Gastrocnemius medialis (tissue), 4 donors: ENCODE results near the gene GCK.

Experiments used
- POLR2A ChIP-seq, 2 donors: fragments of 450-650 bp; IDR thresholded peaks; one replicate each; pipeline ENCODE4 v1.6.1; 2017; ENCODE audit warnings: antibody characterized with exemption in 2 of 2, mild to moderate bottlenecking in 2 of 2, moderate library complexity in 2 of 2
- TF ChIP-seq, protein P1 (sequence below), 5 experiments: fragments of 450-650 bp in 3 of 5; fragments of 200-600 bp in 2 of 5; sonication (generic) in 2 of 5; IDR thresholded peaks in 4 of 5; conservative IDR thresholded peaks in 1 of 5; 1 replicate in 4 of 5; 2 replicates in 1 of 5; pipeline ENCODE4 v1.5.1; 2016 to 2019; ENCODE audit warnings: antibody characterized with exemption in 5 of 5, mild to moderate bottlenecking in 3 of 5, moderate library complexity in 3 of 5

DNA sequence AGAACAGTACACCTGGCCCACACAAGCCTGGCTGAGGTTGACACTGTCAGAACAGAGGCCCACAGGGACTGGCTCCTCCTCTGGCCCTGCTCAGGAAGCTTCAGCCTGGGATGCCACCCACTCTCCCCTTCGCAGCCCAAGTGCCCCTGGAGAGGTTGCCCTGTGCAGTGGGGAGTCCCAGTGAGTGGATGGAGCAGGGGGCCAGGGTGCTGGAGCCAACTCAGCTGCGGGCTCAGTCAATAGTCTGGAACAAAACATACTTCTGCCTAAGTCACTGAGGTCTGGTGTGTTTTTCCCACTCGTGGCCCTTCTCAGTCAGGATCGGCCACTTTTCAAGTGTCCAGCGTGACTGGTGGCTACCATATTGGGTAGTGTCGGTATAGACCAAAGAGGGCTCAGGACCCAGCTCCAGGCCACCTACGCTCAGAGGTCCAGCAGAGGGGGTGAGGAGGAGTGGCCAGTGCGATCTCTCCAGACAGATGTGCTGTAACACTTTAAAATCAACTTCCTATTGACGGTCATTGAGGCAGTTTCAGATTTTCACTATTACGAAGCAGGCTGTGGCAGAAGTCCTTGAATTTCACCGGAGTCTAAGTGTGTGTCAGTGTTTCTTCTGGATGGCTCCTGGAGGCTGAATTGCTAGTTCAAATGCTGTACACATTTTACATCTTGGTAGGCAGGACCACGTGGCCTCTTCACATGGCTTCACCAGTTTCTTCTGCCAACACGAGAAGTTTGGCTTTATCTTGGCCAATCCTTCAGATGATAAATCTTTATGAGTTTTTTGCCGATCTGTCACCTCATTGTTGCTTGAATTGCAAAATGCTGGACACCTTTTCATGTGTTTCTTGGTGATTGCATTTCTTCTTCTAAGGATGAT is 994 bp upstream of the GCK start:
- TF ChIP-seq, protein P1, sequence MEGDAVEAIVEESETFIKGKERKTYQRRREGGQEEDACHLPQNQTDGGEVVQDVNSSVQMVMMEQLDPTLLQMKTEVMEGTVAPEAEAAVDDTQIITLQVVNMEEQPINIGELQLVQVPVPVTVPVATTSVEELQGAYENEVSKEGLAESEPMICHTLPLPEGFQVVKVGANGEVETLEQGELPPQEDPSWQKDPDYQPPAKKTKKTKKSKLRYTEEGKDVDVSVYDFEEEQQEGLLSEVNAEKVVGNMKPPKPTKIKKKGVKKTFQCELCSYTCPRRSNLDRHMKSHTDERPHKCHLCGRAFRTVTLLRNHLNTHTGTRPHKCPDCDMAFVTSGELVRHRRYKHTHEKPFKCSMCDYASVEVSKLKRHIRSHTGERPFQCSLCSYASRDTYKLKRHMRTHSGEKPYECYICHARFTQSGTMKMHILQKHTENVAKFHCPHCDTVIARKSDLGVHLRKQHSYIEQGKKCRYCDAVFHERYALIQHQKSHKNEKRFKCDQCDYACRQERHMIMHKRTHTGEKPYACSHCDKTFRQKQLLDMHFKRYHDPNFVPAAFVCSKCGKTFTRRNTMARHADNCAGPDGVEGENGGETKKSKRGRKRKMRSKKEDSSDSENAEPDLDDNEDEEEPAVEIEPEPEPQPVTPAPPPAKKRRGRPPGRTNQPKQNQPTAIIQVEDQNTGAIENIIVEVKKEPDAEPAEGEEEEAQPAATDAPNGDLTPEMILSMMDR (IDR thresholded peaks at IDR 0.05 in 4 of 5, conservative IDR thresholded peaks at IDR 0.05 in 1 of 5), result no peak
- no peak for TF ChIP-seq POLR2A (IDR thresholded peaks at IDR 0.05)
